Uterine smooth muscle cell (primary cell): ENCODE measurements around the gene ZNF730. TPM values are rescaled to one million over a fixed set of nuclear protein-coding genes. Genes with fewer than 3 reads are reported as not detected.

Source experiments
- total RNA-seq: library from RNA; depleted of rRNA; stranded (reverse); fragments of >200 nt; gene quantifications from 2 replicates; pipeline ENCODE4 v1.2.3, GENCODE V29; 2014

ZNF730 gene
- 1.4 and 1.9 TPM in 2 replicates for total RNA-seq

GRCh38 chr19:23116802-23117571 lies at the start of gene ZNF730:
ZNF730 (plus strand) TSS chr19:23117025; CDS start chr19:23117174, 149 bp downstream.

Other genes with a start within 250 kb of the ZNF730 start
- 0.12 TPM in 1 of 2 replicates, not detected in the other for gene ZNF728, start 113.8 kb upstream of the ZNF730 start, total RNA-seq
- 4.2 and 11.6 TPM in 2 replicates for gene ZNF724, start 133.4 kb downstream of the ZNF730 start, total RNA-seq